T1000 (cell line): ENCODE measurements around the gene HEATR1.

ENCODE experiments used
- DNase-seq: peaks from one replicate; lab custom pipeline; 2025; ENCODE audit warnings: mixed read lengths; lab: John Stamatoyannopoulos, UW

The HEATR1 gene

DNA sequence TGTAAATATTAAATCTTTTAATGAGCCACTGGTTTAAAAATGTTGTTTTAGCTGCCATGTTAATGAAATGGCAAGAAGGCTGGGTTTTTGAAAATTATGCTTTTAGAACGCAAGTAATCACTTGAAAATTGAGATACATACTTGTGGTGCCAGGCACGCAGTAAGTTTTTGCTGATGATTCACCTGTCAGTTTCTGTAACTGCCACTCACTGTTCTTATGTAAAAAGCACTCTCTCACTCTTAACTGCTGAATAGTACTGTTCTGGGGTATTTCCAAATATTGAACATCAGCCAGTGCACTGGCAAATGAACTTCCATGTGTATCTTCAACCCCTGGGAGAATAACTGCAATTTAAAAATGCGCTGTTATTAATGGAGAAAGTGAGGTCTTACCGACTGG lies 62.6 kb downstream of the HEATR1 start:
- DNase-seq: no peak

DNA sequence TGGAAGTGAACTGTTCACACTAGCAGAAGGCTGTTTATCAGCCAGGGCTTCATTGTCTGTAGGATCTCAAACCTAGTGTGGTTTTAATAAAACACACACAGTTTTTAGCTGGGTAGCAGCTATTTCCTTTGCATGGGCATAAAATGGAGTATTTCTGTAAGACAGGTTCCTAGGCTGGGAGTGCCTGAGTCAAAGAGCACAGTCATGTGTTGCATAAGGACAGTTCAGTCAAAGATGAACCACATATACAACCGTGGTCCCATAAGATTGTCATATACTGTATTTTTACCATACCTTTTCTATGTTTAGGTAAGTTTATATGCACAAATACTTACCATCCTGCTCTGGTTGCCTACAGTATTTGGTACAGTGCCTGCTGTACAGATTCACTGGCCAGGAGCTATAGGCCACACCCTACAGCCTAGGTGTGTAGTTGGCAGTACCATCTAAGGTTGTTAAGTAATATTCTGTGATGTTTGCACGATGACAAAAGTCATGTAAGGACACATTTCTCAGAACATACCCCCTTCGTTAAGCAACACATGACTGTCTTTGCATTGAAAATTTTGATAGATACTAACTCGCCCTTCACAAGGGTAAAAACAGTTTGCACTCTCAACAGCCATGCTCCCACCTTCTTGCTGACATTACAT lies 63.4 kb downstream of the HEATR1 start:
- DNase-seq: no peak

DNA sequence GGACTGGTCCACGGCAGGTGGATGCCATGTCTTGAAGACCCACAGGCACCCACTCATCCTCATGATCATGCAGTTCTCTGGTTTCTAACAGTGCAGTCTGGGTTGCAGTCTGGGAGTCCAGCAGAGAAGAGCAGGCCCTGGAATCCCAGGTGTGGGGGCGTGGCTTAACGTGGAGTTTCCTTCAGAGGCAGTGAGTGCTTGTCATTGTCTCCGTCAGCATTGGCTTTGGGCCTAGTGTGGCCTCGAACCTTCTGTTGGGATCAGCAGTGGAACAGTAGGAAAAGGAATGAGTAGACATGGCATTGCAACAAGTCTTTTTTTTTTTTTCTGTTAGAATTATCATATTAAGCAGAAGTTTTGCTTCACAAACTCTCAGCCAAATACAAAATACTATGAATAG lies 67.8 kb downstream of the HEATR1 start:
- DNase-seq: no peak

DNA sequence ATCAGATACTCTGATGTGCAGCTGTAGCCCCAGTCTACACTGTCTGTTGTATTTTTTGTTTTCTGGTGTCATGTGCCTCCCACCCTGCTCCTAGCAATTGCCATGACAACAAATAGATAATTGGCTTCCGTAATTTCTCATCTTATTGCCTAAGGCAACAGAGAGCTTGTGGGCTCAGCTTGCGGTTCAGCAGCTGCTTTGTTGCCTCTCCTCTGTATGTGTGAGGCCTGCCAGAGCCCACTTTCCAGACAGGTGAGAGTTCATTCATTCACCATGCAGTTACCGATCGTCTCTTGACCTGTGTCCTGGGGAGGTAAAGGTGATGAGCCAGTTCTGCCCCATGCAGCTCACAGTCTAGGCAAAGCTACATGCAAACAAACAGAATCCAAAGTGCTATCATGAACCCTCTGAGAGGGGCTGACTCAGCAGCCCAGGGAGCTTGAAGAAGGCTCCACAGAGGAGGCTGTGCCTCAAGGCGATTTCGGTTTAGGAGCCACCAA lies 68.6 kb downstream of the HEATR1 start:
- DNase-seq: no peak

DNA sequence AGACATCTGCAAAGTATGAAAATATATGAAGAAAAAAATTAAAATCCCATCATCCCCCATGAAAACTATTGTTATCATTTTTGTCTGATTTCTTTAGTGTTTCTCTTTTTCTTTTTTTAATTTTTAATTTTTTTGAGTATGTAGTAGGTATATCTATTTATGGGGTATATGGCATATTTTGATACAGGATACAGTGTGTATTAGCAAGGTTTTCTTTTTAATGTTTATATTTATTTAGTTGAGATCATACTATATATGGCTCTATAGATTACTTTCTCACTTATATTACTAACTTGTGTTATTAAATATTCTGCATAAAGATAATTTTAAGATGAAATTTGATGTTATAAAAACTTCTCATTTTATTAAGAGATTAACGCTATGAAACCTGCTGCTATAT lies 69.1 kb downstream of the HEATR1 start:
- DNase-seq: no peak

DNA sequence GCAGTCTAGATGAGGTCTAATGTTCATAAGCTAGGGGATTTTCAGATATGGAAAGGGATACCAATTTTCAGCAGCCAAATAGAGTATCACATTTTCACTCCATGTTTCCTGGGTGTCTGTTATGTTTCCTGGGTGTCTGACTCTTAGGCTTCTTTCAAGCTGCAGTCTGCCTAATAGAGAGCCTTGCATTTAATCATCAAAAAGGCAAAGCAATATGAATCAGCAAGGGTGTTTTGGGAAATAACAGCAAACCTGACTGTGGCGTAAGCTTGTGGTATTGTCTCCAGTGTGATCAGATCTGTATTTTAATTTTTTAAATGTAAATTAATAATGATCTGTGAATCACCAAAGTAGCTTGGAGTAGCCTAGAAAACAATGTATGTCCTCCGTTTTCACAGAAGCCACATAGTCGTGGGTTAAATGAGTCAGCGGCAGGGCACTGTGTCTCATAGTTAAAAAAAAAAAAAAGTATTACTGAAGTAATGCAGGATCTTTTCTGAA lies 70.1 kb downstream of the HEATR1 start:
- DNase-seq: no peak

DNA sequence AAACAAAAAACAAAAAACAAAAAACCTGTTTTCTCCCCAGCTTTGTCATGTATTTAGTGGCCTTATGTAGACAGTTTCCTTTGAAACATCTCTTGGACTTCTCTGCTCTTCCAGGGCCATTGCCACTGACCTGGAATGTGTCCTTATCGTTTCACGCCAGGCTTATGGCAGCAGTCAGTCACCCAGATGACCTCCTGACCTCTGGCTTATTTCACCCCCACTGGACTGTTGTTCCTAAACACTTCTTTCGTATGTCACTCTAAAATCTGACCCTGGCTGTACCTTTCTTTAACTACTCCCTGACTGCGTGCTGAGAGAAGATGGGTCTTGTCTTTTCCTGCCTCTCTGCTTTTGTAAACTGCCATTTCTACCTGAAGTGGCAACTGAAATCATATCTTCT lies 71.5 kb downstream of the HEATR1 start:
- DNase-seq: no peak

DNA sequence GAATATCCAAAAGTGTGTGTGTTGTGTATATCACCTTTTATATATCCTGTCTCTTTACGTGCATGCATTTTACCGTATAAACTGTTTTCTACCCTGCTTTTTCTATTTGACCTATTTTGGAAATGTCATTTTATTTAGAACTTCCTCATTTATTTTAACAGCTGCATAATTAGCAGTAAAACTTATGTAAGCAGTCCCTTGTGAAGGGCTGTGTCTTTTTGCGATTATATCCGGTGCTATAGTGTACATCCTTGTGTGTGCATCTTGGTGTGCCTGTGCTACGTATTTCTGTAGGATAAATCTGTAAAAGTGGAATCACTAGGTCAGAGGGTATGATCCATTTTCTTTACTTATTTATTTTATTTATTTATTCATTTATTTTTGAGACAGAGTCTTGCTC lies 73.4 kb downstream of the HEATR1 start:
- DNase-seq: no peak

DNA sequence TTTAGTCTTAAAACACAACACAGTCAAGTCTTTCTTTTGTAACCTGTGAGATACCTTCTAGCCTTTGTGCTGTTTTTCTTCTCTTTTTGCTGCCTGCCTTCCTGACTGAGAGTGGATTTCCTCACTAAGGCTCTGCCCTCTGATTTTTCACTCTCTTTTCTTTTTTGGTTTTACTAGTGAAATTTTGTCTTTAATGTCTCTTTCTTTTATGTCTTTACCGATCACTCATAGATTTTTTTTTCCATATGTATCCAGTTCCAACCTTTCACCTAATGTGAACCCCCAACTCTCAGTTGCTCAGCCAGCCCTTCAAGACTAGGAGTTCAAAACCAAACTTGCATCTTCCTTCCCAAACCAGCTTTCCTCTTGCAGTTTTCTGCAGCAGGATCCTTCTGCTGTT lies 74.0 kb downstream of the HEATR1 start:
- DNase-seq: no peak

DNA sequence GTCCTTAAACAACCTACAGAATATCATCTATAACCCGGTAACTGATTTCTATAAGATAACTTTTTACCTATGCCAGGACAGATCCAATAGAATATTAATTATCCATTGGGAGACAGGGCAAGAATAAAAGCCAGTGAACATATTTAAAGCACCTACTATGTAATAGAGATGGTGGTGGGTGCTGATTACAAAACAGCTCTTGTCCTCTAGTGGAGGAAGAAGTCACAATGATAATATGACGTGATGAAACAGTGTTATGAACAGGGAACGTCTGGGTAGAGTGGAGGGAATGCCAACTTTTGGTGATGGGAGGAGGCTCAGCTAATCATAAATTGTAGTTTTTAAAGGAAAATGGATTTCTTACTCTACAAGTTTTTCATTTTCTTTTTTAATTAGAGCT lies 78.2 kb downstream of the HEATR1 start:
- no peak for DNase-seq

DNA sequence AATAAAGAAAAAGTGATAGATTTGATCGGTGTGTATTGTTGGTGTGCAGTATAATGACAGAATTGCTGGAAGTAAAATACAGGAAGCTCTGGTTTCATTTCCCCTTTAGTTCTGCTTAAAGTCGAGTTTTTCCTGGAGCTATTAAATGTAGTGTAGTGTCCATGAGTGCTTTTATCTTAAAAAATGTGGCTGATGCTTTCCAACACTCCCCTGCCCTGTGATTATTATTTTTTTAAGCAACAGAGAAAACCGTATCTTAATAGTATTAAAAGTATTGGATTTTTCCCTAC lies 79.5 kb downstream of the HEATR1 start:
- no peak for DNase-seq

DNA sequence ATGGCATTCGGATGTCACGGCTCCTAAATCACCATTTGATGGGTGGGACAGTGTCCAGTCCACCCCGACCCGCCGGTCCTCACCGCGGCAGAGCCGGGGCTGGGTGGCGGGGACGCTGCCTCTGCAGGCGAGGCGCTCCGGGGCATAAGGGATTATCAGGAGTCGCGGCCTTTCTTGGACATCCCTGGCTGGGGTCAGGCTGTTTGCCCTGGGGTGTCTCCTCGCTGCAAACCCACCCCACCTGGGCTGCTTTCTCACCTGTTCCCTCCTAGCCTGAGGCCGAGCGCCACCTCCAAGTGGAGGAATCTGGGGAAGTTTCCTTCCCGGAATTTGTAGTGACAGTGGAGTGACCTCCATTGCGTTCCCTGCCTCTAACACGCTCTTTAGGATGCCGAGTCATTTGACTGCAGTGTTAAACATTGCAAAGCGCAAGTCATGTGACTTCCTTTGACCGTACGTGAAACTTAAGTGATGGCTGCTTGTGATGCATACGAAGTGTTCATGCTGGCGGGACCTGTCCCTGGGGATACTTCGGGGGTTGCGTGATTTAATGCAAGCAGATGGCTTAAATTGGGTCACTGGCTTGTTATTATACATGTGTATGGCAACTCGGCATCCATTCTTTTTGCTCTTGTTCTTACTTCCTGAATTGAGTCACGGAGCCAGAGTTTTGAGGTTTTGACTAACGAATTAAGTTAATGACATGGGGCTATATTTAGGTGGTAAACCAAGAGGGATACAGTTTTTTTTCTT lies 80.0 kb downstream of the HEATR1 start:
- peak; percentile 35 for DNase-seq

DNA sequence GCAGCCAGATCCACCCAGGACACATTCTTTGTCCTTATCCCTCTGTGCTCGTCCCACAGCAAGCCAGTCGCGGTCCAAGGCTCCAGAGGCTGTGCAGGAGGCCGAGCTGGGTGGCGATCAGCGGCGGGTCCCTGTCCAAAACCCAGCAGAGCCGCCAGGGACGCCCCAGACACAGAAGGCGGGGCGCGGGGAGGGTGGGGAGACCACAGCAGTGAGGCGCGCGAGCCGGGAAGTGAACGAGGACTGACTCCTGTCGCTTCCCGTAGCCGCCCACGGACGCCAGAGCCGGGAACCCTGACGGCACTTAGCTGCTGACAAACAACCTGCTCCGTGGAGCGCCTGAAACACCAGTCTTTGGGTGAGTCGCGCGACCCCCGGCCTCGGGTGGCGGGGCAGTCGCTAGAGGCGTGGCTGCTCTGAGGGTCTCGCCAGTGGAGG lies 80.6 kb downstream of the HEATR1 start, which contains the start of gene LGALS8:
Gene LGALS8, plus strand, starts transcription at position 279 of the 438 bp plus-strand sequence. CDS start 2,089 bp downstream, outside the sequence.
- peak; percentile 36 for DNase-seq

DNA sequence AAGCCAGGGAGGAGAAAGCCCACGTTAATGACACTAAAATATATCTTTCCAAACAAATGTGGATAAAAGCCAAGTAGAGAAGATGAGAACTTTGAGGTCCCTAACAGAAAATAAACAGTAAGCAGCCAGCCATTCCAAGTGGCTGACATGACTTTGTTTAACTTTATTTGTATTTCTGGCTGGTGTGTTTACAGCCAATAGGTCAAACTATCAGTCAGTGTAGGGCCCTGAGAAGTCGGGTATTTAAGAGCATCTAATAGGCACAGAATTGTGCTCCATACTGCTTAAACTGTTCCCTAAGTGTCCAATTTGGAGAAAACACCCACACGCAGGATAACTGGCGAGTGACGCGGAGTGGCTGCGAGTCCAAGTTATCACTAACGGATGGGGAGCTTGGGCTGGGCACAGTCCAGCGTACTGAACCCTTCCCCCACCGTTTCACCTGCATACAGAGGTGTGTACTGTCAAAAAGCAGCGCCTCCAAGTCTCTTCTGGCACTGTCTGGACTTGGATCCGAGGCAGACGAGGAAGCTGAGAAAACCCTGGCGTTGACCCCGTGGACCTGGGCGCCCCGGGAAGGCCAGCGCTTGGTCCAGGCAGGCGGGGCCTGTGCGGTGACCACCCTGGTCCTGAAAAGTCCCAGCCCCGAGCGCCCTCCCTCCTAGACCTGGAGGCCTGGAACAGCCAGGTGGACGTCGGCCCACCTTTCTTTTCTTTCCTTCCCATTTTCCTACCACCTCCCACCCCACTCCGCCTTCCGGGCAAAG lies 81.2 kb downstream of the HEATR1 start:
- DNase-seq: no peak

DNA sequence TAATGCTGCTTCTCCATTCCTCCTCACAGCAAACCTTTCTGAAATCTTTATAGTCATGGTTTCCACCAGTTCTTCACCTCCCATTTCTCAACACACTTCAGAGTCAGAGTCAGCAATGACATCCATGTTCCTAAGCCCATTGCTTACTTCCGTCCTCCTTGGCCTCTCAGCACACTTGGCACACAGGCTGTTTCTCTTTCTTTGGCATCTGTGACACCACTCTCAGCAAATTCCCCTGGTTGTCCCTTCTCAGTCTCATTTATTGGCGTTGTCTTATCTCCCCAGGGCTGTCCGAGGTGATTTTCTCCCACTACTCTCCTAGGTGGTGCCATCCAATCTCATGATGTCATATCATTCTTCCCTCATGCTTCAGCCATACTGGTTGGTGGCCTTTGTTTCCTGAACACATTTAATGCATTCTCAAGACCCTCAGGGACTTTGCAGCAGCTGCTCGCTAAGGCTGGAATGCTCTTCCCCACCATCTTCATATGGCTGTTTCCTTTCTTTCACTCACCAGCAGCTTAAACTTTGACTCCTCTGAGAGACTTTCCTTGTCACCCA lies 83.8 kb downstream of the HEATR1 start:
- no peak for DNase-seq

DNA sequence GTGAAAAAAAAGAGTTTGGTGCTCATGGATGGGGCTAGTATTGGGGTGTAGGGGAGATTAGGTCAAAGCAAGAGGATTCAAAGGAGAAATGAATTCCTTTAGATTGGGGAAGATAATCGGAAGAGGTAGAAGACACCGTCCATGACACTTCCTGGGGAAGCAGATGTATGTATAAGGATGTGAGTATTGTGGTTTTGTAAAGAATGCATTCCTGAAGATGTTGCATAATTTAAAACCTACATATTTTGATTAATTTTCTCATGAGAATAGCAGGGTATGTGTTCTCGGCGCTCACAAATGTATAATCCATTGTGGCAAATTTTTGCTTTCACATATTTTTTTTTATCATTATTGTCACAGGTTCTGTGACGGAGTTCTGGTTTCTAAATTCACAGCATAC lies 86.0 kb downstream of the HEATR1 start:
- no peak for DNase-seq

DNA sequence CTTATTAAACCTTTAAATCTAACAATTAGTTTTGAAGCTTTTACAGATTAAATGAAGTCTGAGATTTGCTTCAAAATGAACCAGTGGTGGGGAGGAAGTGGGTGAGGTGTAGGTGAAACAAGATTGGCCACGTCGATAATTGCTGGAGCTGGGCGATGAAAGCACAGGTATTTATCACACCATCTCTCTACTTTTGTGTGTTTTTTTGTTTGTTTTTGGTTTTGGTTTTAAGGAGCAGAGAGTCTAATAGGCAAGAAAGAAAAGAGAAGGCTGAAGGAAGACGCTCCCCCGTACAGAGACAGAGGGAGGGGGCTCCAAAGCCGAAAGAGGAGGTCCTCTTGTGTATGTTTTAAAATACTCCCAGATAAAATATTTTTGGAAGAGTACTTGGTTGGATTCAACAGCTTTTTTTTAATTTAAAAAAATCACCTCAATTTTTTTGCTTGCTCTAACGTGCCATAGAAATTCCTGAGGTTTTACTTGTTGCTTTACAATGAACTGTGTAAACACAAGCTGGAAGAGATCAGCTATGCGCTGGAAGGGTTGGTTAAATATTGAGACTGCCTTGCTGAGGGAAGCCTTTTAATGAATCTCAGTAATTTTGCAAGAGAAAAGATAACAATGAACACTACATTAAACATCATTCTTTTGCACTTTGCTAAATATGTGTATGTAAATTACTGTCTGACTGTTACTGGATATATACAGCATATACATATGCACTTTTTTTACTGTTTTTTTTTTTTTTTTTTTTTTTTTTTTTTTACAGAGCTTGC lies 87.2 kb downstream of the HEATR1 start:
- DNase-seq: no peak

DNA sequence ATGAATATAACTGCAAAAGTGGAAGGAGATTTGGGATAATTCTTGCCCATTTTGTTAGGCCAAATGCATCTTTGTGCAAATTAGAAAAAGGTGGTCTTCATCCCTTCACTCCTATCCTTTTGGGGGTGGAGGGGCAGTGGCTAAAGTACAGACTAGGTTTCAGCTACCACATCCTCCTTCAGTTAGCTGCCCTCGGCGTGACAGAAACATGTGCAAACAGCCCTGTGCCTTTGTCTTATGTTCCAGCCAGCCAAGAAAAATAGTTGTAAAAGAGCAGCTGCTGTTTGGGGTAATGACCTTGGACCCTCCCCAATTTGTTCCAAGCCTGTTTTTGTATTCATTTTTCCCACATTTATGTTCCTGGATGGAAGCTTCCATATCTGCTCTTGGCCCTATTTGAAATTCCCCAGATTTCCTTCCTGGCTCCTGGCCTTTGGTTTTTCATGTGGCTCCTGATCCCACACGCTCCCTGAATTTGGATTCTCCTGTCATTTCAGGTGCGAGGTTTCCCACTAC lies 88.8 kb downstream of the HEATR1 start:
- no peak for DNase-seq

DNA sequence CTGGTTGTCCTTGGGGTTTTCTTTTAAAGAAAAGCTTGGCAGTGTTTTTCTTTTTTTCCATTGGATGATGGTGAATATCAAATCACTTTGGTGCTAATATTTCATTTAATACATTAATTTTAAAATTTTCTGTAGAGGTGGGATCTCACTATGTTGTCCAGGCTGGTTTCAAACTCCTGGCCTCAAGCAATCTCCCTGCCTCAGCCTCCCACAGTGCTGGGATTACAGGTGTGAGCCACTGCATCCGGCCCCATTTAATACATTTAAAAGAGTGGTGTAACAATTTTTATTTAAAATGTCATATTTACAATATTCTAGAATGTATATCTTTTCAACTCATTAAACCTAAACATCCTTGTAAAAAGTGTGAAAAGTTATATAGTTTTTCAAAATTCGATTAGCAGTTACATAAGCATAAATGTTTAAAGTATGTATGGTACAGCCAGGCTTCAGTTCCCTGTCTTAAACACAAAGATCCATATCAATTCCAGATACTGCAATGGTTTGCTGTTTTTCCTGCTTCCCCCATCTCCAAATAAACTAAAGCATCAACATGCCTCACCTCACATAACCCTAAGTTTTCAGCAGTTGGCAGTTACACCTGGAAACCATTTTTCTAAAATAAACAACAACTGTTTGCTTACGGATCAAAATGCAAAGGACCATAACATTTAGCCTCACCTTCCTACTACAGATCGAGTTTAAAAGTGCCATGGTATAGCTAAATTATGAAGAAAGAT lies 89.4 kb downstream of the HEATR1 start:
- no peak for DNase-seq

DNA sequence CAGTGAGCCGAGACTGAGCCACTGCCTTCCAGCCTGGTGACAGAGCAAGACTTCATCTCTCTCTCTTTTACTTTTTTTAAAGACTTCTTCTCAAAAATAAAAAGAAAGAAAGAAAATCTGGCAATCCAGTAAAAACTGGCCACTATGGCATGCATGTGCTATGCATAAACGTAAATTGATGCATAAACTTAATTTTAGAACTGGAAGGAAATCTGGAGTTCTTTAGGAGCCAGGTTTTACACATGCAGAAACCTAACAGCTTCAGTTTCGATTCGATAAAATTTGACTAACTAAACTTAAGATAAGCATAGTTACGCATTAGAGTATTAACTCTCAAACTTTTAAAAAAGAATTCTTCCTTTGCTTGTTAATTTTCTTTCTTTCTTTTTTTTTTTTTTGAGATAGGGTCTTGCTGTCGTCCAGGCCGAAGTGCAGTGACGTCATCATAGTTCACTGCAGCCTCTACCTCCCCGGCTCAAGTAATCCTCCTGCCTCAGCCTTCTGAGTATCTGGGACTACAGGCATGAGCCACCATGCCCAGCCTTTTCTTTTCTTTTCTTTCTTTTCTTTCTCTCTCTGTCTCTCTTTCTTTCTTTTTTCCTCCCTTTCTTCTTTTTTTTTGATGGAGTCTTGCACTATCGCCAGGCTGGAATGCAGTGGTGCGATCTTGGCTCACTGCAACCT lies 92.4 kb downstream of the HEATR1 start:
- DNase-seq: no peak
